HEK293T (cell line): ENCODE results near the gene FTCDNL1.
A peak's percentile ranks its signal among the peaks of the same experiment; 100 is the strongest.

ENCODE experiments used
- CTCF ChIA-PET: fragments of 350-600 bp; formaldehyde crosslinking; extraction: SDS; loops from one replicate; lab custom pipeline; 2021; ENCODE audit warnings: antibody characterized with exemption, inconsistent platforms; lab: Yijun Ruan, JAX
- POLR2A ChIA-PET: fragments of 350-600 bp; formaldehyde crosslinking; extraction: SDS; loops from one replicate; lab custom pipeline; 2020; ENCODE audit warnings: antibody characterized with exemption, inconsistent platforms; lab: Yijun Ruan, JAX
- DNase-seq: peaks from one replicate; pipeline ENCODE4 v3.0.0; 2012; ENCODE audit warnings: mixed read lengths; ENCODE audit errors: extremely low spot score
- ARNT ChIP-seq: fragments of 450-650 bp; IDR thresholded peaks from 2 replicates; pipeline ENCODE4 v1.6.1; 2017; ENCODE audit warnings: mild to moderate bottlenecking
- BHLHE40 ChIP-seq: fragments of 450-650 bp; IDR thresholded peaks from 2 replicates; pipeline ENCODE4 v1.6.1; 2016; ENCODE audit warnings: mild to moderate bottlenecking, moderate library complexity, borderline replicate concordance
- CTBP1 ChIP-seq: fragments of 450-650 bp; IDR thresholded peaks from 2 replicates; pipeline ENCODE4 v1.6.1; 2016; ENCODE audit warnings: borderline replicate concordance
- ELF4 ChIP-seq: fragments of 450-650 bp; IDR thresholded peaks from 2 replicates; pipeline ENCODE4 v1.6.1; 2017; ENCODE audit warnings: antibody characterized with exemption
- FOXA1 ChIP-seq: fragments of 450-650 bp; IDR thresholded peaks from 2 replicates; pipeline ENCODE4 v1.6.1; 2016; ENCODE audit warnings: mild to moderate bottlenecking
- FOXK2 ChIP-seq: fragments of 450-650 bp; IDR thresholded peaks from 2 replicates; pipeline ENCODE4 v1.6.1; 2016; ENCODE audit warnings: mild to moderate bottlenecking
- FOXM1 ChIP-seq: fragments of 450-650 bp; IDR thresholded peaks from 2 replicates; pipeline ENCODE4 v1.6.1; 2017; ENCODE audit warnings: mild to moderate bottlenecking, borderline replicate concordance
- HDGF ChIP-seq: fragments of 450-650 bp; IDR thresholded peaks from 2 replicates; pipeline ENCODE4 v1.6.1; 2017; ENCODE audit warnings: antibody characterized with exemption, borderline replicate concordance
- L3MBTL2 ChIP-seq: fragments of 450-650 bp; conservative IDR thresholded peaks from 2 replicates; pipeline ENCODE4 v1.6.1; 2016; ENCODE audit warnings: mild to moderate bottlenecking
- LEF1 ChIP-seq: fragments of 450-650 bp; IDR thresholded peaks from 2 replicates; pipeline ENCODE4 v1.6.1; 2017; ENCODE audit warnings: mild to moderate bottlenecking, borderline replicate concordance
- NFRKB ChIP-seq: fragments of 450-650 bp; IDR thresholded peaks from 2 replicates; pipeline ENCODE4 v1.6.1; 2016; ENCODE audit warnings: mild to moderate bottlenecking, moderate library complexity
- PKNOX1 ChIP-seq: fragments of 450-650 bp; IDR thresholded peaks from 2 replicates; pipeline ENCODE4 v1.6.1; 2016
- SP1 ChIP-seq: fragments of 450-650 bp; IDR thresholded peaks from 2 replicates; pipeline ENCODE4 v1.6.1; 2017
- SUZ12 ChIP-seq: fragments of 450-650 bp; IDR thresholded peaks from 2 replicates; pipeline ENCODE4 v1.6.1; 2016; ENCODE audit warnings: mild to moderate bottlenecking
- TARDBP ChIP-seq: fragments of 450-650 bp; IDR thresholded peaks from 2 replicates; pipeline ENCODE4 v1.6.1; 2016
- ZNF384 ChIP-seq: fragments of 450-650 bp; IDR thresholded peaks from 2 replicates; pipeline ENCODE4 v1.6.1; 2016

FTCDNL1 gene

GRCh38 chr2:199850718-199851500 is at the start of gene FTCDNL1:
TSS of gene FTCDNL1 (minus strand) at chr2:199851192. CDS start at chr2:199848962, 2,230 bp downstream.
- ChIA-PET POLR2A (interaction anchor here (1.7 kb wide), 1 partner anchor 60 kb away, joined by 7 read pairs; the partner anchor contains the start of gene C2orf69), CTCF (no interaction called here)
- no peak for TF ChIP-seq CTBP1
- 0 out of 2 replicates have a peak, but pooled peaks have one; percentile 64 for TF ChIP-seq LEF1
- TF ChIP-seq FOXM1: no peak
- TF ChIP-seq L3MBTL2: peak; percentile 85
- DNase-seq: peak; percentile 73

- ChIA-PET POLR2A (no interaction called here), CTCF (no interaction called here)
- no peak for TF ChIP-seq CTBP1
- TF ChIP-seq SUZ12: no peak
- TF ChIP-seq LEF1: no peak
- no peak for TF ChIP-seq NFRKB
- TF ChIP-seq TARDBP: no peak
- no peak for TF ChIP-seq ELF4
- no peak for TF ChIP-seq FOXM1
- no peak for TF ChIP-seq SP1
- no peak for TF ChIP-seq FOXA1
- TF ChIP-seq HDGF: no peak
- TF ChIP-seq L3MBTL2: no peak
- TF ChIP-seq PKNOX1: no peak
- no peak for TF ChIP-seq ARNT
- TF ChIP-seq FOXK2: no peak
- no peak for TF ChIP-seq BHLHE40
- DNase-seq: no peak
These were observed 45.6 kb upstream of the FTCDNL1 start for GRCh38 chr2:199896617-199897016.

GRCh38 chr2:199895406-199895805 is 44.4 kb upstream of the FTCDNL1 start:
- TF ChIP-seq ARNT: no peak
- TF ChIP-seq BHLHE40: no peak
- TF ChIP-seq ELF4: no peak
- TF ChIP-seq L3MBTL2: no peak
- TF ChIP-seq NFRKB: no peak
- TF ChIP-seq PKNOX1: no peak
- no peak for TF ChIP-seq FOXK2
- no peak for TF ChIP-seq SP1
- TF ChIP-seq LEF1: no peak
- TF ChIP-seq SUZ12: no peak
- TF ChIP-seq HDGF: no peak
- TF ChIP-seq FOXA1: no peak
- TF ChIP-seq TARDBP: no peak
- no peak for TF ChIP-seq FOXM1
- no peak for TF ChIP-seq CTBP1
- no peak for TF ChIP-seq ZNF384
- ChIA-PET CTCF (no interaction called here), POLR2A (no interaction called here)
- no peak for DNase-seq

GRCh38 chr2:199883474-199884212 is 32.7 kb upstream of the FTCDNL1 start:
- DNase-seq: no peak
- POLR2A ChIA-PET: no interaction called here
- CTCF ChIA-PET: no interaction called here
- TF ChIP-seq NFRKB (no peak), LEF1 (no peak), PKNOX1 (no peak), TARDBP (no peak), L3MBTL2 (no peak), ZNF384 (no peak), BHLHE40 (no peak), FOXK2 (no peak), SP1 (no peak), ARNT (no peak), CTBP1 (no peak), HDGF (no peak), ELF4 (no peak), FOXA1 (no peak), FOXM1 (no peak), SUZ12 (no peak)

- TF ChIP-seq ZNF384 (no peak), SUZ12 (no peak), FOXM1 (no peak), BHLHE40 (no peak), L3MBTL2 (no peak), PKNOX1 (no peak), SP1 (no peak), ELF4 (no peak), ARNT (no peak)
- ChIA-PET CTCF (no interaction called here), POLR2A (no interaction called here)
- DNase-seq: no peak
These were observed 31.7 kb upstream of the FTCDNL1 start for GRCh38 chr2:199882667-199883066.
